Central memory CD8-positive, alpha-beta T cell (primary cell): ENCODE measurements around the gene TBC1D32.
"Not testable (repeated sequence)": the region's sequence is repeated elsewhere in the genome, so short reads cannot be mapped to it uniquely, and the experiment has no call there.

ENCODE experiments used
- ATAC-seq: fragments of 150-1000 bp; cut with Tn5 transposase; replicated peaks from 2 replicates; pipeline ENCODE4 v1.10.0; 2022; ENCODE audit warnings: mild to moderate bottlenecking, moderate FRiP score, moderate number of reproducible peaks; ENCODE audit not compliant: poor library complexity, severe bottlenecking; ENCODE audit errors: extremely low read depth
- DNase-seq, 2 donors: peaks; one replicate each; pipeline ENCODE4 v3.0.0; 2021; ENCODE audit warnings: low spot score in 2 of 2
- H3K27ac Mint-ChIP-seq: one replicate; pipeline ENCODE4 v1.8.0; 2022; ENCODE audit warnings: low read depth, mild to moderate bottlenecking, moderate library complexity, mixed read lengths
- H3K27me3 Mint-ChIP-seq: one replicate; pipeline ENCODE4 v1.8.0; 2022; ENCODE audit warnings: mixed read lengths
- H3K36me3 Mint-ChIP-seq: one replicate; pipeline ENCODE4 v1.8.0; 2022; ENCODE audit warnings: mild to moderate bottlenecking, moderate library complexity, mixed read lengths; ENCODE audit not compliant: insufficient read depth
- H3K4me1 Mint-ChIP-seq: one replicate; pipeline ENCODE4 v1.8.0; 2022; ENCODE audit warnings: mixed read lengths
- H3K4me3 Mint-ChIP-seq: one replicate; pipeline ENCODE4 v1.8.0; 2022; ENCODE audit warnings: mild to moderate bottlenecking, moderate library complexity, mixed read lengths
- H3K9me3 Mint-ChIP-seq: one replicate; pipeline ENCODE4 v1.8.0; 2022; ENCODE audit warnings: mixed read lengths

TBC1D32 gene

DNA sequence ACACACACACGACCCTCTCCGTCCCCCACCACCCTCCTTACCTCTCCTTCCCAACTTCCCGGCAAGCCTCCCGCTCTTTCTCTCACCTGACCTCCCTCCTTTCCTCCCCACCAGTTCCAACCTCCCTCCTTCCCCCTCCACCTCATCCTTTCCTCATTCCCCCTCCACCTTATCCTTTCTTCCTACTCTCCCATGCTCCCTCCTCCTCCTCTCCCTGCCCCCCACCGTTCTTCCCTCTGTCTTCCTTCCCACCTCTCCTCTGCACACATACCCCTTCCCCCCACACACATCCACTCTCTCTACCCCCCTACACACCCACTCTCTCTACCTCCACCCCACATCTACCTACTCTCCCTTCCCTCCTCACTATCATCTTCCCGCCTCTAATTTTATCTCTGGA is 144.2 kb downstream of the TBC1D32 start:
- Mint-ChIP-seq H3K27me3 (no peaks in the 10 kb centered on the region), H3K27ac (no peak overlapping the region), H3K36me3 (peaks cover 4% of the 10 kb centered on the region), H3K9me3 (no peaks in the 10 kb centered on the region), H3K4me3 (no peak overlapping the region), H3K4me1 (no peaks in the 10 kb centered on the region)
- DNase-seq: no peak
- ATAC-seq: no peak

DNA sequence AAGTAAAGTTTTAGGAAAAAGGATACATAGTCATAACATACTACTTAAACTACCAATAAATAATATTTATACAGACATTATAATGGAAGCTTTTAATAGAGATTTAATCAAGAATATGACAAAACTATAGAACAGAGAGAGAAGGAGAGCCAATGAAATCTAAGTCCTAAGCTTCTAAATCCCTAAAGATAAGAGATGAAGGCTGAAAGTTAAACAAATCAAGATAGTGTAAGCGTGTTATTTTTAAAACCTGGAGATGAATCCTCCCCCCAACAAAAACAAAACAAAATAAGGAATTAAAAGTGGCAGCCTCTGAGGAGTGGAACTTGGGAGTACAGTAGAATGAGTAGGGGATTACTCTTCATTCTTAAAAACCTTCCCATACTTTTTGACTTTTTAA is 145.9 kb downstream of the TBC1D32 start:
- peaks cover 3% of the 10 kb centered on the region for H3K36me3 Mint-ChIP-seq
- no peaks in the 10 kb centered on the region for H3K27me3 Mint-ChIP-seq
- H3K9me3 Mint-ChIP-seq: no peaks in the 10 kb centered on the region
- ATAC-seq (no peak), DNase-seq (no peak)
- H3K4me1 Mint-ChIP-seq: no peaks in the 10 kb centered on the region
- no peak overlapping the region for H3K4me3 Mint-ChIP-seq
- H3K27ac Mint-ChIP-seq: no peak overlapping the region

DNA sequence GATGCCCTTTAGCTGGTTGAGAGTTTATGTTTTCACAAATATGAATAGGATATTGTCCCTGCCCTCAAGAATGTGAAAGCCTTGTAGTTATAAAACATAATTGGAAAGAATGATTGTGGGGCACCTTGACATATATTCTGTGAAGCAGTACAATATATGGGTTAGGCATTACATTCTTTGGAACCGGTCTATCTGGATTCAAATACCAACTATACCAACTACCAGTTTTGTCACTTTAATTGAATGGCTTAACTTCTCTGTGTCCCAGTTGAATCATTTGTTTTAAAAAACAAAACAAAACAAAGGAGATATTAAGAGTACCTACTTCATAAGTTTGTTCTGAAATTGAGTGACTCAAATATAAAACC is 146.5 kb downstream of the TBC1D32 start:
- ATAC-seq (no peak), DNase-seq (no peak)
- H3K9me3 Mint-ChIP-seq: no peaks in the 10 kb centered on the region

DNA sequence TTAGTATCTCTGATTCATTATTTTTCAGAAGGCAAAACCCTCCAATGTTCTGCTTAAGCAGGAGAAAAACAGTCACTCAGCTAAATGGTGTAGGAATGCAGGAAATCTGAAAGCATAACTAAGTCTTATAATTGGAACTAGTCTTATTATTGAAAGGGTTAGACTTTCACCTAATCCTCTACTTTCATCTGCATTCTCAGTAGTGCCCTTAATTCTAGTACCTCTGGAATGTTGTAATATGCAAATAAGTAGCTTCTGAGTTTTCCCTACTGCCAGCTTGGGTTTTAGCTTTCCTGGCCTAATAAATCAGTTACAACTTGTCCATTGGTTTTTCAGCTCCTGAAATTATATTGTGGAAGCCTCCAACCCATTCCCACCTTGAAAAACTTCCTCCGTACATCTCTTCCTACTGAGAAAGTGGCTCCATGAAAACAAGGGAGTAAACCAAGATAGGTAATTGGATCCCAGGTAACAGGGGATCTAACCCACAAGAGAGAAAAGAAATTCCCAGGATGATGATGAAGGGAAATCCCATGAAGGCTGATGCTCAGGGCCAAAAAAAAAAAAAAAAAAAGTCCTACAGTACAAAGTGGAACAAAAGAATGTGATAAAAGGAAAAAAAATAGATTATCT is 147.0 kb downstream of the TBC1D32 start:
- H3K4me1 Mint-ChIP-seq: no peaks in the 10 kb centered on the region
- DNase-seq (no peak), ATAC-seq (no peak)
- H3K4me3 Mint-ChIP-seq: no peak overlapping the region
- no peaks in the 10 kb centered on the region for H3K9me3 Mint-ChIP-seq
- H3K27me3 Mint-ChIP-seq: no peaks in the 10 kb centered on the region
- H3K36me3 Mint-ChIP-seq: no peaks in the 10 kb centered on the region
- H3K27ac Mint-ChIP-seq: no peak overlapping the region

More for the DNA sequence above, 146.5 kb downstream of the TBC1D32 start:
- no peaks in the 10 kb centered on the region for H3K27me3 Mint-ChIP-seq
- H3K4me3 Mint-ChIP-seq: no peak overlapping the region
- H3K27ac Mint-ChIP-seq: no peak overlapping the region
- no peaks in the 10 kb centered on the region for H3K4me1 Mint-ChIP-seq
- H3K36me3 Mint-ChIP-seq: peaks cover 3% of the 10 kb centered on the region

DNA sequence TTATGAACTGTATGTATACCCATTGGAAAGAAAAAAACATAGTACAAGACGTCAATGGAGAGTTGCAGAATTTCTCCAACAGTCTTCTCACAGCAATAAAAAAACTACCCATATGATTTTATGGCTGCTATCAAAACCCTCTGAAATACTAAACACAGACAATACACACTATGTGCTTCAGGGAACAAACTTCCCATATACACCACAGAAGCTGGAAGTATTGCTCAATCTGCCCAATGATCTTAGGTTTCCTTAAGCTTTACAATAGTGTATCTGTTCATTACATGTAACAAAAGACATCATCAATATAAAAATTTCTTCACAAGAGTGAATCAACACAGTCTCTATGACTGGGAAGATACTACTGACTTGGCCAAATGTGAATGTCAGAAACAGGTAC is 150.5 kb downstream of the TBC1D32 start:
- Mint-ChIP-seq H3K4me3 (no peak overlapping the region), H3K36me3 (no peaks in the 10 kb centered on the region), H3K27me3 (no peaks in the 10 kb centered on the region), H3K9me3 (peaks cover 7% of the 10 kb centered on the region), H3K27ac (no peak overlapping the region), H3K4me1 (no peaks in the 10 kb centered on the region)
- ATAC-seq: no peak
- no peak for DNase-seq

DNA sequence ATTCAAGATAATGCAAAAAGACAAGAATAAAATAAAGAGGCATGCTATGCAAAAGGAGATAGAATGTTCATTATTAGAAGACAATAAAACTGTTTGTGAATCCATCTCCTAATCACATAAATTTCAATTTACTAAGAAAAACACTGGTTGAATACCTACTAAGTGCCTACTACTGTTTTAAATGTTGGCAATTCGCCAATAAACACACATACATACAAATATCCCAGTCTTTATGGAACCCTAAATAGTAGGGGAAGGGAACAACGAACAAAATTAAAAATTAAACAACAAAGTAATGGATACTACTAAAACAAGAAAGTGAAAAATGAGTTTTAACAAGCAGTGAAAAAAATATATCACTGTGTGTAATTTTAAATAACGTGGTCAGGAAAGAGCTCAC is 158.5 kb downstream of the TBC1D32 start:
- ATAC-seq (no peak), DNase-seq (no peak)
- Mint-ChIP-seq H3K4me1 (no peaks in the 10 kb centered on the region), H3K36me3 (peaks cover 2% of the 10 kb centered on the region), H3K9me3 (peaks cover 5% of the 10 kb centered on the region), H3K27me3 (no peaks in the 10 kb centered on the region), H3K4me3 (no peak overlapping the region), H3K27ac (no peak overlapping the region)

DNA sequence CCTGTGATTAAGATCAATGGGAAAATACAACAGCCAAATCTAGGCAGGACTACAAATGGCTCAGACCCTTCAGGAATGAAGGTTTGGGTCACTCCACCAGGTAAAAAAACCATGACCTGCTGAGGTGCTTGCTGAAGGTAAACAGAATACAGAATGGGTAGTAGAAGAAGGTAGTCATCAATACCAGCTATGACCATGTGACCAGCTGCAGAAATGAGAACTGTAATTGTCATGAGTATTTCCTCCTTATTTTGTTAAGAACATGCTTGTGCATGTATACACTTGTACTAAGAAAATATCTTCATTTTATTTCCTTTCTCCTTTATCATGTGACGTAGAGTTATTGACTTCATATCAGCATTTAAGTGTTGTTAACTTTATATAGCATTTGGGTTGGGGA is 161.8 kb downstream of the TBC1D32 start:
- H3K9me3 Mint-ChIP-seq, ATAC-seq, H3K27ac Mint-ChIP-seq, H3K4me1 Mint-ChIP-seq, DNase-seq, H3K27me3 Mint-ChIP-seq, H3K36me3 Mint-ChIP-seq, H3K4me3 Mint-ChIP-seq: not testable (repeated sequence)

DNA sequence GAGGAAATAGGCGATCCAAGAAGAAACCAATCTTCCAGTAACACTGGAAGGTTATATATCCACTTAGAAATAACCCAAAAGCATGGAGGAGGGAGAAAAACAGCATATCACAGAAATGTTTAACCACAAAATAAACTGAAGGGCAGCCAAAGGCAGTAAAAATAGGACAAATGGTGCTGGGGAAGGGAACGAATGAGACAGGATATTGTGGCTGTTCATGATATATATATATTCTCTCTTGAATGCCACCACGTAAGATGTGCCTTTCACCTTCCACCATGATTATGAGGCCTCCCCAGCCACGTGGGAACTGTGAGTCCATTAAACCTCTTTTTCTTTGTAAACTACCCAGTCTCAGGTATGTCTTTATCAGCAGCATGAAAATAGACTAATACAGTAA is 162.4 kb downstream of the TBC1D32 start:
- Mint-ChIP-seq H3K36me3 (peaks cover 2% of the 10 kb centered on the region), H3K9me3 (no peaks in the 10 kb centered on the region), H3K4me1 (no peaks in the 10 kb centered on the region), H3K27me3 (no peaks in the 10 kb centered on the region), H3K27ac (no peak overlapping the region), H3K4me3 (no peak overlapping the region)
- no peak for DNase-seq
- no peak for ATAC-seq

DNA sequence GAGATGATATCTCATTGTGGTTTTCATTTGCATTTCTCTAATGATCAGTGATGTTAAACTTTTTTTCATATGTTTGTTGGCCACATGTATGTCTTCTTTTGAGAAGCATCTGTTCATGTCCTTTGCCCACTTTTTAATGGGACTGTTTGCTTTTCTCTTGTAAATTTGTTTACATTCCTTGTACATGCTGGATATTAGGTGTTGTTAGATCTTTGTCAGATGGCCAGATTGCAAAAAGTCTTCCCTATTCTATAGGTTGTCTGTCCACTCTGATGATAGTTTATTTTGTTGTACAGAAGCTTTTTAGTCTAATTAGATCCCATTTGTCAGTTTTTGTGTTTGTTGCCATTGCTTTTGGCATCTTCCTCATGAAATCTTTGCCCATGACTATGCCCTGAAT is 172.4 kb downstream of the TBC1D32 start:
- DNase-seq (no peak), ATAC-seq (no peak)
- peaks cover 17% of the 10 kb centered on the region for H3K9me3 Mint-ChIP-seq
- no peak overlapping the region for H3K4me3 Mint-ChIP-seq
- H3K36me3 Mint-ChIP-seq: no peaks in the 10 kb centered on the region
- no peaks in the 10 kb centered on the region for H3K27me3 Mint-ChIP-seq
- H3K4me1 Mint-ChIP-seq: no peaks in the 10 kb centered on the region
- H3K27ac Mint-ChIP-seq: no peak overlapping the region

DNA sequence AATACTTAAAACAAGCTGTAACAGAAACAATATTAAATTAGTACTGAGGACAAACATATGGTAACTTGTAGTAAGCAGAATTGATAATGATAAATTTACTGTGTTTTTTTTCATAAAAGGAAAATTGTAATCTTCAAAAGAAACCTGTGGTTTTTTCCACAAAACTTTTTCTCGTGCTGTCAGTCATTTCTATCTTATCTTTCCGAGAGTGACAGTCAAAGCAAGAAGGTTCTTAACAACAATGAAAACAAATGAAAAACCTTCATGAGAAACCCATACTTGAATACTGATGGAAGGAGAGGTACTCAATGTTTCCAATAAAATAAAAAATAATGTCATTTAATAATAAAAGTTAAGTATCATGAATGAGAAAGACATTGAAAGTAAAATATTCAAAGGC is 174.0 kb downstream of the TBC1D32 start:
- H3K9me3 Mint-ChIP-seq: peaks cover 24% of the 10 kb centered on the region
- ATAC-seq (no peak), DNase-seq (no peak)
- H3K4me1 Mint-ChIP-seq: no peaks in the 10 kb centered on the region
- H3K27ac Mint-ChIP-seq: no peak overlapping the region
- no peaks in the 10 kb centered on the region for H3K36me3 Mint-ChIP-seq
- no peak overlapping the region for H3K4me3 Mint-ChIP-seq
- H3K27me3 Mint-ChIP-seq: no peaks in the 10 kb centered on the region

DNA sequence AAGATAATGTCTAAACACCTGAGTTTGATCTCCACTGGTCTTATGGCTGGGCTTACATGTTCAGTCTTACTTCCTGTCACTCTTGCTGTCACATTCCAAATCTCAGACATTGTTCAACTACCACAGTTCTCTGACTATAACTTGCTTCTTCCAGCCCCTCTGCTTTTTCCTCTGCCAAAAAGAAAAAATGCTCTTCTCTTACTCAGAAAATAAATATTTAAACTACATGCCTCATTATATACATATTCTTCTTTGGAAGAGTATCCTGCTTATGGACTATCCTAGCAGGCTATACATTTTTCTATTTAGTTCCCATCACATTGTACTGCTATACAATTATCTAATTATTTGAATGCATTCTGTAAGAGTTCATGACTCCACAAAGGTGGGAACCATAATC is 175.4 kb downstream of the TBC1D32 start:
- no peak overlapping the region for H3K4me3 Mint-ChIP-seq
- no peaks in the 10 kb centered on the region for H3K27me3 Mint-ChIP-seq
- DNase-seq (no peak), ATAC-seq (no peak)
- no peaks in the 10 kb centered on the region for H3K4me1 Mint-ChIP-seq
- H3K27ac Mint-ChIP-seq: no peak overlapping the region
- no peaks in the 10 kb centered on the region for H3K36me3 Mint-ChIP-seq
- H3K9me3 Mint-ChIP-seq: peaks cover 24% of the 10 kb centered on the region

DNA sequence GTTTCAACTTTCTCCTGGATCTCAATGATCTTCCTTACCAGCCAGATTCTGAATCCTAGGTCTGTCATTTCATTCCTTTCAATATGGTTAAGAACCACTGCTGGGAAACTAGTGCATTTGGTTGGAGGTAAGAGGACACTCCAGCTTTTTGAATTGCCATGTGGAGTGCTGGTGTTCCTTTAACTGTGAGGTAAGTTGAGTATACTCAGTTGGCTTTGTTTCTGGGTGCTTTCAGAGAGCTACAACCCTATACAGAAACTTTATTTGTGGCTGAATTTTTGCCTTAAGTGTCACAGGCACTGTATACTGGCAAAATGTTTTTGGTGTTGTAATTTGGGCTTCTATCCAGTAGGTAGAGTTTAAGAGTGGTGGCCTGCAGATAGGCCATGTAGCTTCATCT is 175.8 kb downstream of the TBC1D32 start:
- ATAC-seq: no peak
- Mint-ChIP-seq H3K4me3 (no peak overlapping the region), H3K27ac (no peak overlapping the region), H3K9me3 (peaks cover 24% of the 10 kb centered on the region), H3K36me3 (no peaks in the 10 kb centered on the region), H3K4me1 (no peaks in the 10 kb centered on the region), H3K27me3 (no peaks in the 10 kb centered on the region)
- DNase-seq: no peak

DNA sequence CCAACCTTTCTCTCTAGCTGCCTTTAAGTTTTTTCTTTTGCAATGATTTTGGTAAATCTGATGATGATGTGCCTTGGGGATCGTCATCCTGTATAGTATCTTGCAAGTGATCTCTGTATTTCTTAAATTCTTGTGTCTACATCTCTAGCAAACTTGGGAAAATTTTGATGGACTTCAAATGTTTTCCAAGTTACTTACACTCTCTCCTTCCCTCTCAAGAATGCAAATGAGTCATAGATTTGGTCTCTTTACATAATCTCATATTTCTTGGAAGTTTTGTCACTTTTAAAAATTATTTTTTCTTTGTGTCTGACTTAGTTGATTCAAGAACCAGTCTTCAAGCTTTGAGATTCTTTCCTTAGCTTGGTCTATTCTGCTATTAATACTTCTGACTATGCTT is 176.4 kb downstream of the TBC1D32 start:
- ATAC-seq (no peak), DNase-seq (no peak)
- no peaks in the 10 kb centered on the region for H3K36me3 Mint-ChIP-seq
- no peak overlapping the region for H3K4me3 Mint-ChIP-seq
- H3K9me3 Mint-ChIP-seq: peaks cover 24% of the 10 kb centered on the region
- H3K4me1 Mint-ChIP-seq: no peaks in the 10 kb centered on the region
- H3K27me3 Mint-ChIP-seq: no peaks in the 10 kb centered on the region
- no peak overlapping the region for H3K27ac Mint-ChIP-seq

DNA sequence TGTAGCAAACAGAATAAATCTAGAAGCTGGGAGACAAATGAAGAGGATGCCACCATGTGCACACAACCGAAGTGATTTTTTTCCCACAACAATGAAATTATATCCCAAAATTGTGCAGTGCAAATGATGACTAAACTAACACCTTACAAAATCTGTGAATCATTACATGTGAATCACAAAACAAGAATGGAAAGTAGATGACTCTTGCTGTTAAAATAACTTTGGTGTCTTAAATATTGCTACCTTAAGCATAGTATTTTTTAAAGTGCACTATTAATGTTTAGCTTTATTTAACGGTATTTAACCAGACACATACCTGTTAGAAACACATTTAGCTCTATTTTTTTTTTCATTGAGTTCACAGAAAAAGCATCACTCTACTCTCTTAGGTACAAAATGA is 190.8 kb downstream of the TBC1D32 start:
- H3K9me3 Mint-ChIP-seq: no peaks in the 10 kb centered on the region
- no peak overlapping the region for H3K27ac Mint-ChIP-seq
- H3K36me3 Mint-ChIP-seq: no peaks in the 10 kb centered on the region
- ATAC-seq (no peak), DNase-seq (no peak)
- no peaks in the 10 kb centered on the region for H3K27me3 Mint-ChIP-seq
- H3K4me3 Mint-ChIP-seq: no peak overlapping the region
- no peaks in the 10 kb centered on the region for H3K4me1 Mint-ChIP-seq
